ENCODE data around the gene CACNA1B.

DNA sequence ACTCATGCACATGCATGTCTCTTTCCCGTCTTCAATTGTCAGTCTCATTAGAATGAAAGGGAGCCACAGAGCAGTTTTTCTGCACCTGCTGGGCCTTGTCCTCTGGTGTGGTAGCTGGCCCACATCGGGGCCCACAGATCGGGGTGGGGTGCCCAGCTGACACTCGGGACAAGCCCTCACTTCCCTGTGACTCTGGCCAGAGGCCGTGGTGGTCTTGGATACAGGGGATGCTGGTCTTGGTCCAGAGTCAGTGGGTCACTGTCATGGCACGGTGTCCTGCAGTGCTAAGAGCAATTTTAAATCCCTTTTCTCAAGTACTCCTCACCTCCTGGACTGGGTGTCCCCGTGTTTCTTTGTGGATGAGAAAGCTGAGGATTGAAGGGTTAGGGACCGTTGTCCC is 193.2 kb downstream of the CACNA1B start:
- TF ChIP-seq, protein P1, sequence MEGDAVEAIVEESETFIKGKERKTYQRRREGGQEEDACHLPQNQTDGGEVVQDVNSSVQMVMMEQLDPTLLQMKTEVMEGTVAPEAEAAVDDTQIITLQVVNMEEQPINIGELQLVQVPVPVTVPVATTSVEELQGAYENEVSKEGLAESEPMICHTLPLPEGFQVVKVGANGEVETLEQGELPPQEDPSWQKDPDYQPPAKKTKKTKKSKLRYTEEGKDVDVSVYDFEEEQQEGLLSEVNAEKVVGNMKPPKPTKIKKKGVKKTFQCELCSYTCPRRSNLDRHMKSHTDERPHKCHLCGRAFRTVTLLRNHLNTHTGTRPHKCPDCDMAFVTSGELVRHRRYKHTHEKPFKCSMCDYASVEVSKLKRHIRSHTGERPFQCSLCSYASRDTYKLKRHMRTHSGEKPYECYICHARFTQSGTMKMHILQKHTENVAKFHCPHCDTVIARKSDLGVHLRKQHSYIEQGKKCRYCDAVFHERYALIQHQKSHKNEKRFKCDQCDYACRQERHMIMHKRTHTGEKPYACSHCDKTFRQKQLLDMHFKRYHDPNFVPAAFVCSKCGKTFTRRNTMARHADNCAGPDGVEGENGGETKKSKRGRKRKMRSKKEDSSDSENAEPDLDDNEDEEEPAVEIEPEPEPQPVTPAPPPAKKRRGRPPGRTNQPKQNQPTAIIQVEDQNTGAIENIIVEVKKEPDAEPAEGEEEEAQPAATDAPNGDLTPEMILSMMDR (IDR thresholded peaks at IDR 0.05) = no peak
- no peak for TF ChIP-seq EZH2 (IDR thresholded peaks at IDR 0.05; ENCODE audit: borderline replicate concordance, insufficient read depth, low read depth, low read length, poor library complexity, severe bottlenecking)
